NCI-H2227 treated with DMSO at 0.1 percent for 48 hours (cell line): ENCODE measurements around the gene ZNF609.
"Not testable (repeated sequence)": the region's sequence is repeated elsewhere in the genome, so short reads cannot be mapped to it uniquely, and the experiment has no call there.

Experiments used
- DNase-seq: peaks from one replicate; lab custom pipeline; 2025; lab: John Stamatoyannopoulos, UW

Gene ZNF609

DNA sequence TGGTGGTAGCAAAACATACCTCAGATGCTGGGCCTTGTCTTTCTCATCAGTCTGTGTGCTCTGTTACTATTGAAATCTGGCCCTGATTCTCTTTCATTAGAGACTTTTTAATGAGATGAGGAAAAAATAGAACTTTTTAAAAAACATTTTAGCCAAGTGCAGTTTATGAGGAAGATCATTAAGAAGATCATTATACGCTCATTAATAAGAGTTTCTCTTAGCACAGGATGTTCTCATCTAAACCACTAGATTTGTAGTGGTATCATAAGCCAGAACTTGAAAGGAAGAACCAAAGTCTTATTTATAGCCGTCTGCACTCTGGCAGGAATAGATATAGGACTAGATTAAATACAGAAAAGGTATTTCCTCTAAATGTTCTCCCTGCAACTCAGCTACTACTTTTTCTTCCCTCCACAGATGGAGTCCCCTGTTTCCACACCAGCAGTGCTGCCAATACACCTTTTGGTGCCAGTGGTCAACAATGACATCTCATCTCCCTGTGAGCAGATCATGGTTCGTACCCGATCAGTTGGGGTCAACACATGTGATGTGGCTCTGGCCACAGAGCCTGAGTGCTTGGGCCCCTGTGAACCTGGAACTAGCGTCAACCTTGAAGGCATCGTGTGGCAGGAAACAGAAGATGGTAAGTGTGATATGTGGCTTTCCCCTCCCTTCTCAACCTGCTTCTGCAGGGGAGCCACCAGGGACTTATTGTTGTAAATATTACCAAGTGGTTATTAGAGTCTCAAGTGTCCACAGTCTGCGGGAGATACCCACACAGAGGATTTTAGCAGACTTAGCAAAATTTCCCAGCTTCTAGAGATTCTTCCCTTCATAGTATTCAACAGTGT lies 162.3 kb downstream of the ZNF609 start:
- no peak for DNase-seq

DNA sequence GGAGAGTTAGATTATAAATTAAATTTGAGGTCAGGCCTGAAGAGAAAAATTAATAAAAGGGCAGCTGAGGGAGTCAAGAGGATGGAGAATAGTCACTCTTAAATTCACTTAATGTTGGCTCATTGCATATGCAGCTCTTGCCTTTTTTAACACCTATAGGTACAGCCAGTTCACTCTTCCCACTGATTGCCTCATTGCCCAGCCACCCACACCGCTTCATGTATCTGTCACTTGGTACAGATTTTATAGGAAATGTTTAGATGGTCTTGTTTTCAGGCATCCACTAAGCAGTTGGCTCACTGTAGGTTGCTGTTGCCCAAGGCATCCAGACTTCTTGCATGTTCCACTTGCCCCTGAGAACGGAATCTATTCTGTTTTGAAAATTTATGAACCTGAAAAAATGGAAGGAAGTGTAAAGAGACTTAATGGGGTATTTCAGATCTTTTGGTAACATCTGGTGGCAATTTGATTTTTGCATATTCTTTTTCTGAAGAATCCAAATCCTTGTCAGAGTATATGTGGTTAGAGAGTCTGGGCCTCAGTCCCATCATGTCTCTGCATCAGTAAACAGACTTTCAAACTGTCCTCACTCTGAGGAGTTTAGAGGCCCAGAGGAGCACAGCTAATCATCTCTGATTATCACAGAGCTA lies 163.1 kb downstream of the ZNF609 start:
- DNase-seq, result no peak

DNA sequence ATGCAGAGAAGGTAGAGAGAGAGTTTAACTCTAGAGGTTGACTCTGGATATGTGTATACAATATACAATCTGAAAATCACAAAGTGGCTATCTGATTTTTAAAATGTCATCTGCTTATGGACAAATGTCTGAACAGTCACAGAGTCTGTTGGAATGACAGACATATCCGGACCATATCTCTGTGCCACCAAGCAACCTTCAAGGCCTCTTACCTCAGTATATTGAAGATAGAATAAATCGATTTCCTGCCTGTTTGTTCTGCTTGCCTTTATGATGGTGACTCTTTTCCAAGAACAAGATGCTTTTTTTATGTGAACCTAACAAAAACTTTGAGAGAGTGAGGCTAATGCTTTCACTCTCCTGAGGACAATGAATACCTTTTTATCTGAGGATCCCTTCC lies 163.9 kb downstream of the ZNF609 start:
- DNase-seq, result no peak

DNA sequence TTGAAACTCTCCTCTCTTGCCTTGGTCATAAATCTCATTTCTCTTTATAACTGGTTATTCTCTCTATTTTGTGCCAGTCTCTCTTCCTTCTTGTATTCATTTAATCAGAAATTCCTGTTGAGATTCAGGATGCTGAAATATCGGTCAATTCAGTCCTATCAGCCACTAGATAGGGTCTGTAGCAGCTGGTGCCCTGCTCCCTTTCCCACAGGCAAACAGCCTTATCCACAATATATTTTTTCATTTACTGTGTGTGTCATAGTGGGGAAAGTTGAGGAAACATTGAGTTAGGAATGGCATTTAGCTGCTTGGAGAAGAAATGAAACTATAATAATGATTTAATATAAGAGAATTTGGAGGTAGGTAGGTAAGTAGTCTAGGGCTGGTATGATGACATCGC lies 168.7 kb downstream of the ZNF609 start:
- DNase-seq, result no peak

DNA sequence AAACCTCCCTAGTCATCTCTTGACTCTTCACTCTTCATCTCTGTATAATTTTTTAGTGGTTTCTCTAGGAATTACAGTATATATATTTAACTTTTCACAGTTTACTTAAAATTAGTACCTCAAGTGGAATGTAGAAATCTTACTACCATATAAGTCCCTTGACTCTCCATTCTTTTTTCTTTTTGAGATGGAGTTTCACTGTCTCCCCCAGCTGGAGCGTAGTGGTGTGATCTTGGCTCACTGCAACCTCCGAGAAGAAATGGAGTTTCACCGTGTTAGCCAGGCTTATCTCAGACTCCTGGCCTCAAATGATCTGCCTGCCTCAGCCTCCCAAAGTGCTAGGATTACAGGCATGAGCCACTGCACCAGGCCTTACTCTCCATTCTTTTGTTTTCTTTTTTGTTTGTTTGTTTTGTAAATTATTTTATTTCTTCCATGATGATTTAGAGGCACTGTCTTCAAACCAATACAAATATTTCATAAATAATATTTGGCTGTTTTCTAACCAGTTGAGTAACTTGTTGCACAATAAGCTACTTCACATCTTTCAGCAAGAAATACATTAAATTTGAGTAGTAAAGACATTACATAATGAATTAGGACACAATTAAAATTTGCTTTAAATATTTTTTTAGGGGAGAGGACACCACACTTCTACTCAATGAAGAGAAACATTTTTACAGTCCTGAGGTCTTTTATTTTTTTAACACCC lies 170.2 kb downstream of the ZNF609 start:
- no peak for DNase-seq

DNA sequence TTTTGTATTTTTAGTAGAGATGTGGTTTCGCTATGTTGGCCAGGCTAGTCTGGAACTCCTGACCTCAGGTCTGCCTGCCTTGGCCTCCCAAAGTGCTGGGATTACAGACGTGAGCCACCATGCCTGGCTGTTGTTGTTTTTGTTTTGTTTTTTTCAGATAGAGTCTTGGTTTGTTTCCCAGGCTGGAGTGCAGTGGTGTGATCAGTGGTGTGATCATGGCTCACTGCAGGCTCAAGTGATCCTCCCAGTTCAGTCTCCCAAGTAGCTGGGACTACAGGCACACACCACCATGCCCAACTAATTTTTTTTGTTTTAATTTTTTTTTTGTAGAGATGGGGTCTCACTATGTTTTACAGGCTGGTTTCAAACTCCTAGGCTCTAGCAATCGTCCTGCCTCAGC lies 172.3 kb downstream of the ZNF609 start:
- not testable (repeated sequence) for DNase-seq

DNA sequence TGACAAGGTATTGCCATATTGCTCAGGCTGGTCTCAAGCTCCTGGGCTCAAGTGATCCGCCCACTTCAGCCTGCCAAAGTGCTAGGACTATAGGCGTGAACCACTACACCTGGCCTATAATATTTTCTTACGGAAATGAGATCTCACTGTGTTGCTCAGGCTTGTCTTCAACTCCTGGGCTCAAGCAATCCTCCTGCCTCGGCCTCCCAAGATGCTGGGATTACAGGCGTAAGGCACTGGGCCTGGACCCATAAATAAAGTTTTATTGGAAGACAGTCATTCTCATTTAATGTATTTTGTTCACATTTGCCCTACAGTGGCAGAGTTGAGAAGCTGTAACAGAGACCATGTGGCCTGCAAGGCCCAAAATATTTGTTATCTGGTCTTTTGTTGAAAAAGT lies 173.0 kb downstream of the ZNF609 start:
- no peak for DNase-seq

DNA sequence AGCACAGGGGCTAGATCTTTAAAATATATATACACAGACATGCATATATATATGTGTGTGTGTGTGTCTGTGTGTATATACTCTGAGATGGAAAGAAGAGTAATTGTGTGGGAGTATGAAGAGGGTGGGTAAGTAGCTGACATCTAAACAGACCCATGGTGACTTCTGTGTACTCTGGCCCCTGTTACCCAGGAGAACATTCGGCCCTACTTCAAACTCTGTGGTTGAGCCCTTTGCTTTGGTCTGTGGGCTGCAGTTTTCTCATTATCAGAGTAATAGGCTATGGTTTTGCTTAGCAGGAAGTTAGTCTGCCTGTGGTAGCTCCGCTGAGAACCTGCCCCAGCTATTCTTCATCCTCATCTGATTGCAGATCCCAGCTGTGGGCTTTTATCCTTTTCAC lies 173.6 kb downstream of the ZNF609 start:
- peak; percentile 24 for DNase-seq

DNA sequence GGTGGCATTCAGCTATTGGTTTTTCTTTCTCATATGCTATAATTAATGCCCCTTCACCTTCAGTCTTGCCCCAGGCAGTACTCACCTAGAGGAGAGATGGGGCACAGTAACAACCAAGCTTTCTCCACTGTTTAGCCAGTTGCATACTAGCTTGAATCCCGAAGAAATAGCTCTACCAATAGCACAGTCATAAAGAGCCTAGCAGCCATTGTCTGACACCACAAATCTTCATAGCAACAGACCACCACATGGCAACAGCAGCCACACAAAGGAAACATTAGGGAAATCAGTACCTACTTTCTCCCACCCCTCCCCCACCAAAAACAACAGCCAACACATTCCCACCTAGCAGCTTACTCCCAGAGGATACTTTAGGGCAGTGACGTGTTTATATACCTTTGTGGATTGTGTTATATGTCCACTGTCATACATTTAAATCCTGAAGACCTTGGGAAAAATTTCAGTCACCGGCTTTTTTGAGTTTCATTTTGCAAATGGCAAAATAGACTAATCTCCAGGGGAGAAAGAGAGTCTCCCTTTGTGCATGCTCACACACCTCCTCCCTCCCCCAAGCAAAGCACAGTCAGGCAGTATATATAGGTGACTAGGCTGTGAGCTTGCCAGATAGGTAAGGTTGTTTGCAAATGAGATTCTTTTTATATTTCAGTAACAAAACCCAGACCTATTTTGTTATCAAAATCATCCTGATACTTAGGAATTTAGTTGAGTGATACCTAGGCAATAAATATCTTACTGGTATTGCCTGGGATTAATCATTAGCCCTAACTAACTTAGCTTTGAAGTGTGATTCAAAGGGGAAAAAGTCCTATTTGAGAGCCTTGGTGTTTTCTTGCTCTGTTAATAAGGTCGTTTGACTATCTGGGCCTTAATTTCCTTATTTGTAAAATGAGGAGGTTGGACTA lies 174.5 kb downstream of the ZNF609 start:
- peak; percentile 35 for DNase-seq

DNA sequence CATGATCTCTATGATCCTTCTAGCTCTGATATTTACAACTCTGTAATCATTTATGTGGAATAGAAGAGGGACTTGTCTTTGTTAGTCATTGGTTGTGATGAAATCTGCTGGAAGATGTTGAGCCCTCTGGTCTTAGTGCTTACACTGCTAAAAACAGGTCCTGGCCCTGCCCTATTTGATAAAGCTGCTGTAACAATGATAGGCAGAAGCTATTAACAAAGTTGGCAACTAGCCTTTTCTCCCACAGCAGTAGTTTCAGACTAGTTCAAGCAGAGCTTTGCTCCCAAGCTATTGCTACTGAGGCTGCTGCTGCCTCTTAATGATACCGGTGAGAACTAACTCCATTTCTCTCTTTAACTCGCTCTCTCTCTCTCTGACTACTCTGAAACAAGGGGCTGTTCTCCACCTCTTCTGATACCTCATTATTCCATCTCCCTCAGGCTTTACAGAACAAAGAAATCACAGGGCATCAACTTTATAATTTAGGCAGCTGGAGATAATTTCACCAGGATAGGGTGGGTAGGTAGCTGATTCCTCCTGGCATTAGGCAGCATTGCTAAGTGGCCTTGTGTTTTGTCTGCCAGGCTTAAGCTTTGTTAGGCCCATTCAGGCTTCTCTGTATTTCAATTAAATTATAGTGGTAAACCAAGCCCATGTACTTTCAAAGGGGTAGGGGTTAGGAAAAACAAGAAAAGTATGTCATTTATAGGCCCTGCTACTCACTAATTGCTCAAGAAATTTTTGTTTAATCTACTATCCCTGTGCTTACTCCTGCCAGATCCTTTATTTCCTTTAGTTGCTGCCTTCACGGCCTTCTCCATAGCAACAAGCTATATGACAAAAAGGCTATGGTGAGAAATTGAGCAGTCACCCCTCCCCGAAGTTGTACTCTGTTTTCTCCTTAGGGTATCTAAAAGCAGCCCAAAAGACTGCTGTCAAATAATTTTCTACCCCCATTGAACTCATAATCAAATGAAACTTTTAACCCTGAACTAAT lies 175.4 kb downstream of the ZNF609 start:
- peak; percentile 57 for DNase-seq

DNA sequence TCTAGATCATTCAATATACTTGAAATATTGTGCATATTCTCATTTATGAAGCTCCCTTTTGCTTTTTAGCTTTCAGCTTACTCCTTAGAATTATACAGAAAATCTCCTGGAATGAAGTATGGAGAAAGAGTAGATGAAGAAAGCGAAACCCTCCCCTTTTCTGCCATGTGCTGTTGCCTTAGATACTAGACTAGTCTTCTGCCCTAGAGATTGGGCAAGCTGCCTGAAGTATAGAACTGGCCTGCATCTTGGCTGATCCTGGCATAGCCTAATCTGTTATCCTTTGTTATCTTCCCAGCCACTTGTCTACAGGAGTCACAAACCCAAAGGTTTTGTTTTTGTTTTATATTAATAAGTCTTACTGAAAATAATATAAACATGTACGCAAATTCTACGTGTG lies 176.2 kb downstream of the ZNF609 start:
- DNase-seq, result no peak

DNA sequence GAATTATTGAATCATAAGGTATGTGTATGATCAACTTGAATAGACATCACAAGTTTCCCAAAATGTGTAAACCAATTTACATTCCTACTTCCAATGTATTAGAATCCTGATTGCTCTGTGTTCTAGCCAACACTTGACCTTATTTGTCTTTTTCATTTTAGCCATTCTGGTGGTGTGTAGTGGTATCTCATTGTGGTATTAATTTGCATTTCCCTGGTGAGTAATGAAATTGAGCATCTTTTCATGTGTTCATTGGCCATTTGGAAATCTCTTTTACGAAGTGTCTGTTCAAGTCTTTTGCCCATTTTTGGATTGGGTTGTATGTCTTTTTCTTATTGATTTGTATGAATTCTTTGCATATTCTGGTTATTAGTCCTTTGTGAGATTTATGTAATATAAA lies 177.0 kb downstream of the ZNF609 start:
- DNase-seq, result no peak

DNA sequence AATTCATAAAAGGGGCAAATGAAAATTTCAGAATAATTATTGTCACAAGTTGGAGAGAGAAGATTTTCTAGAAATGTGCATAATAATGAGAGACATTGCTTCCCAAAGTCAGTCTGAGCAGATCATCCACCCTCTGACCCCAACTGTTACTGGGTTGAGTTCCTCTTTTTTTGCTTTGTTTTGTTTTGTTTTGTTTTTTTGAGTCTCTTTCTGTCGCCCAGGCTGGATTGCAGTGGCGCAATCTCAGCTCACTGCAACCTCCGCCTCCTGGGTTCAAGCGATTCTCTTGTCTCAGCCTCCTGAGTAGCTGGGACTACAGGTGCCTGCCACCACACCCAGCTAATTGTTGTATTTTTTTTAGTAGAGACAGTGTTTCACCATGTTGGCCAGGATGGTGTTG lies 179.4 kb downstream of the ZNF609 start:
- DNase-seq, result not testable (repeated sequence)

DNA sequence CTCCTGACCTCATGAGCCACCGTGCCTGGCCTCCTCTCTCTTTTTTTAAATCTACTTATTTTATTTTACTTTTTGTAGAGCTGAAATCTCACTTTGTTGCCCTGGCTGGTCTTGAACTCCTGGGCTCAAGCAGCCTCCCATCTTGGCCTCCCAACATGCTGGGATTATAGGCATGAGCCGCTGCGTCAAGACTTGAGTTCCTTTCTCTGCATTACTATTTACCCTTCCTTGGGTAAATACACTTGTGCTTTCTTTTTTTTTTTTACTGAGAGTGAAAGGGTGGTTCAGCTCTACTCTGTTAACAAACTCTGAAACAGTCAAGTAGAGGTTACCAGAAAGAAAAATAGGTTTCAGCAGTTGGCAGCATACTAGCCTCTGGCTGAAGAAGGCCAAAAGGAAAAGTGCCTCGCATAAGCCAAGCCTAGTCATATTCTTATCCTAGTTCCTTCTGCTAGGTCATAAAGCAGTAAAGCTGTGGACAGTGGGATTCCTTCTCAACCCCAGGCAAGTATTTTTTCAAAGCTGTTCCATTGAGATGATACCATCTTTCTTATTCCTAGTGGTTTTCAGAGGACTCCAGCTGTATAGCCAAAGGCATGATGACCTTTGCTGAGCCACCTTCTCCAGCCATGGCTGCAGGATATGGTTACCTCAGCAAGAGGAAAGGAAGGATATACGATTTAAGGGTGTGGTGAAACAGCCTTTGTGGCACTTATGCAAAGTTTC lies 179.9 kb downstream of the ZNF609 start:
- DNase-seq, result no peak

DNA sequence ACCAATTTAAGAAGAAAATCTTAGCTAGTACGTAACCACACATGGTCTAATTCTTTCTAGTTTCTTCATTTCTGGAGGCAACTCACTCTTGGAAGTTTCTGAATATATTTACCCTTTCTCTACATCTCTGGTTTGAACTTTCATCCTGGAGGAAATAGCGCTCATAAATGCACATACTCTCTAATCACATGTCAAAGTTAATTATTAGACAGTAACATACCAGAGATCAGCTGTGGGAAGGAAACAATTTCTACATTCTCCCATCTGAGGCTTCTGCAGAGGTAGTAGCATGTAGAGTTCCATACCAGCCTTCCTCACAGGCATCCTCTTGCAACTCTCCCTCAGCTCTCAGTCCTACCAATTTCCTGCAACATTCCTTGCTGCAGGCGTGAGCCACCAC lies 182.5 kb downstream of the ZNF609 start:
- DNase-seq, result no peak

DNA sequence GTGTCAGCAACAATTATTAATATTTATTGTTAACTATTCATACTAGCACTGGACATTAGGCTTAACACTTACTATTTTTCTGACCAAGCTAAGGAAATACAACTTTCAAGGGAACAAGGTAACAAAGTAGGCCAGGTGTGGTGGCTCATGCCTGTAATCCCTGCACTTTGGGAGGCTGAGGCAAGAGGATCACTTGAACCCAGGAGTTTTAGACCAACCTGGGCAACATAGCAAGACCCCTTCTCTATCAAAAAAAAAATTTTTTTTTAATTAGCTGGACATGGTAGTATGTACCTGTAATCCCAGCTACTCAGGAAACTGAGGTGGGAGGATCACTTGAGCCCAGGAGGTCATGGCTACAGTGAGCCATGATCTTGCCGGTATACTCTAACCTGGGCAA lies 183.3 kb downstream of the ZNF609 start:
- DNase-seq, result no peak

DNA sequence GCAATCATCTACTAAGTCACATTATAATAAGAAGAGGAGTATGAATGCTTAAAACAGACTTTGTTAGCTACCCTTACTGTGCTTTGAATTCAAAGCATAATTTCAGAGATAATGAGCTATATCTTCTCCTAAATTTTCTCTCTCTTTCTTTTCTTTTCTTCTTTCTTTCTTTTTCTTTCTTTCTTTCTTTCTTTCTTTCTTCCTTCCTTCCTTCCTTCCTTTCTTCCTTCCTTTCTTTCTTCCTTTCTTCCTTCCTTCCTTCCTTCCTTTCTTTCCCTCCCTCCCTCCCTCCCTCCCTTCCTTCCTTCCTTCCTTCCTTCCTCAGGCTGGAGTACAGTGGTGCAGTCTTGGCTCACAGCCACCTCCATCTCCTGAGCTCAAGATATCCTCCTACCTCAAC lies 184.4 kb downstream of the ZNF609 start:
- not testable (repeated sequence) for DNase-seq

DNA sequence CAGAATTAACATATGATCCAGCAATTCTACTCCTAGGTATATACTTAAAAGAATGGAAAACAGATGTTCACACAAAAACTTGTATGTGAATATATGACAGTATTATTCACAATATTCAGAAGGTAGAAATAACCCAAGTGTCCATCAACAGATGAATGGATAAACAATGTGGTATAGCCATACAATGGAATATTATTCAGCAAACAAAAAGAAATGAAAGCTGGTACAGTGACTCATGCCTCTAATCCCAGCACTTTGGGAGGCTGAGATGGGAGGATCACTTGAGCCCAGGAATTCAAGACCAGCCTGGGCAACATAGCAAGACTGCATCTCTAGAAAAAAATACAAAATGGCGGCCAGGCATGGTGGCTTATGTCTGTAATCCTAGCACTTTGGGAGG lies 185.6 kb downstream of the ZNF609 start:
- no peak for DNase-seq

DNA sequence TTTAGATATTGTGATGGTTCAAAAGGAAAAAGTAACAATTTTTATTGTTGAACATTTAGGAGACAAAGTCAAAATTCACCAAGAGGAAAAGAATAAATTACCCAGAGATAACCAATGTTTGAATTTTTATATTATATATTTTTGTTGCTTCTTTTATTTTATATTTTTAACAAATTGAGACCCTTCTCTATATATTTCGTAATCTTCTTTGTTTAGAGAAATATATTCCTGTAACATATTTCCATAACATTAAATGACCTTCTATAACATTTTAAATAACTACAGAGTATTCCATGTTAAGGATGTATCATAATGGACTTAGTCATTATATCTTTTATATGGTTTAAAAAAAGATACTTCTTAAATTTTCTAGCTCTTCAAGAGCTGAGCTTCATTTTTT lies 187.0 kb downstream of the ZNF609 start:
- DNase-seq, result no peak

DNA sequence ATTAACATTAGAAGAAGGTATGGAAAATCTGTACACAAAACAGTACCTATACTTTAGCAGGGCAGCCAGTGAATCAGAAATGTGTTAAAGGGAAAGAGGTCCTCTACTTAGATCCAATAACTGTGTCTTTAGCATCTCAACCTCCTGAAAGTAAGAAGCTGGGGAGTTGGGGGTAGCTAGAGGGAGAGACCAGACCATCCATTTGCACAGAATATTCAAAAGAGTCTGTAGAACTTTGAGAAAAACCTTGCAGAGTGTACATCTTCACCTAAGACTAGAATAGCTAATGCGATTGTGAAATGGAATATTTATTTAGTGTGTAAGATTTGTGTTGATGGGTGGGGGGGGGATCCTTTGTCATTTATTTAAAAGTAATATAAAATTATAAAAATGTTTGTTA lies 190.2 kb downstream of the ZNF609 start:
- DNase-seq, result no peak
